Sigmoid colon (tissue), 4 donors: ENCODE results near the gene SSTR4.

Experiments used
- EP300 ChIP-seq, 4 donors: sonication (generic); formaldehyde crosslinking; IDR thresholded peaks; one replicate each; pipeline ENCODE4 v1.6.1; 2017; ENCODE audit warnings: antibody characterized with exemption in 4 of 4
- POLR2A ChIP-seq, 2 donors: fragments of 450-650 bp; IDR thresholded peaks; one replicate each; pipeline ENCODE4 v1.6.1; 2016; ENCODE audit warnings: antibody characterized with exemption in 2 of 2, mild to moderate bottlenecking in 2 of 2, moderate library complexity in 2 of 2
- POLR2AphosphoS5 ChIP-seq, 4 donors: sonication (generic); formaldehyde crosslinking; IDR thresholded peaks; one replicate each; pipeline ENCODE4 v1.6.1; 2017; ENCODE audit warnings: antibody characterized with exemption in 4 of 4
- TF ChIP-seq, protein P1 (sequence below), 4 experiments: fragments of 450-650 bp in 3 of 4; fragments of 200-600 bp in 1 of 4; IDR thresholded peaks; one replicate each; pipeline ENCODE4 v1.5.1; 2016 to 2019; ENCODE audit warnings: antibody characterized with exemption in 4 of 4, mild to moderate bottlenecking in 3 of 4, moderate library complexity in 2 of 4

DNA sequence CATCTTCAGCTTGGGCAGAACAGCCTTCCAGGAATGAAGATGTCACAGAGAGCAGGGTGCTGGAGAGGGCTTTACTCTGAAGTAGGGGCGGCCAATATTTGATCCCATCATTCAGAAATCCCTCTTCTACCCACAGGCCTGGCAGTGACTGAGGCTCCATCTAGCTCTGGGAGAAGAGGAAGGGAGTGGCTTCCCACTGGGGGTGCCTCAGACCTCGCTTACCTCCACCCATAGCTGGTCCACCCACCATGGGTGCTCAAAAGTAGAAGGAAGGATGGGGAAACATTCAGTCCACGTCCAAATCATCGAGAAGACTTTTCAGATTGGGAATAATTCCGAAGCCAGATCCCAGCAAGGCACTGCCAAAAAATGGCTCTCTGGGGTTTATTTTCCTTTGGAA, 26.1 kb downstream of the SSTR4 start:
- no peak for TF ChIP-seq EP300 (IDR thresholded peaks at IDR 0.05)
- no peak for TF ChIP-seq POLR2A (IDR thresholded peaks at IDR 0.05)
- TF ChIP-seq, protein P1, sequence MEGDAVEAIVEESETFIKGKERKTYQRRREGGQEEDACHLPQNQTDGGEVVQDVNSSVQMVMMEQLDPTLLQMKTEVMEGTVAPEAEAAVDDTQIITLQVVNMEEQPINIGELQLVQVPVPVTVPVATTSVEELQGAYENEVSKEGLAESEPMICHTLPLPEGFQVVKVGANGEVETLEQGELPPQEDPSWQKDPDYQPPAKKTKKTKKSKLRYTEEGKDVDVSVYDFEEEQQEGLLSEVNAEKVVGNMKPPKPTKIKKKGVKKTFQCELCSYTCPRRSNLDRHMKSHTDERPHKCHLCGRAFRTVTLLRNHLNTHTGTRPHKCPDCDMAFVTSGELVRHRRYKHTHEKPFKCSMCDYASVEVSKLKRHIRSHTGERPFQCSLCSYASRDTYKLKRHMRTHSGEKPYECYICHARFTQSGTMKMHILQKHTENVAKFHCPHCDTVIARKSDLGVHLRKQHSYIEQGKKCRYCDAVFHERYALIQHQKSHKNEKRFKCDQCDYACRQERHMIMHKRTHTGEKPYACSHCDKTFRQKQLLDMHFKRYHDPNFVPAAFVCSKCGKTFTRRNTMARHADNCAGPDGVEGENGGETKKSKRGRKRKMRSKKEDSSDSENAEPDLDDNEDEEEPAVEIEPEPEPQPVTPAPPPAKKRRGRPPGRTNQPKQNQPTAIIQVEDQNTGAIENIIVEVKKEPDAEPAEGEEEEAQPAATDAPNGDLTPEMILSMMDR (IDR thresholded peaks at IDR 0.05): no peak
- TF ChIP-seq POLR2AphosphoS5 (IDR thresholded peaks at IDR 0.05): no peak
